ENCODE data around the gene ASCC1. TPM values are rescaled to one million over a fixed set of nuclear protein-coding genes. Genes with fewer than 3 reads are reported as not detected.
A peak's percentile ranks its signal among the peaks of the same experiment; 100 is the strongest.

The ASCC1 gene
- total and polyA plus RNA-seq, 8 donors = 5.4 to 26.0 (median 16.0) TPM

GRCh38 chr10:72068126-72068765 lies 147.8 kb downstream of the ASCC1 start:
- no peaks in the 10 kb centered on the region for H3K4me1 ChIP-seq
- no peak for TF ChIP-seq CTCF (IDR thresholded peaks at IDR 0.05)
- H3K27ac ChIP-seq = no peak overlapping the region
- no peak overlapping the region for H3K4me3 ChIP-seq
- FAIRE-seq = no peak
- peak in 1 of 6 donors; percentile 57 for DNase-seq
- no peak for ATAC-seq
- intact Hi-C loops (cut with DNase I) = no loop called here
- H3K9me3 ChIP-seq = no peaks in the 10 kb centered on the region
- no peaks in the 10 kb centered on the region for H3K36me3 ChIP-seq
- WGBS, 2 donors = 91 to 95% methylated on average over 11 of the region's 11 CpGs
- H3K27me3 ChIP-seq = no peaks in the 10 kb centered on the region

GRCh38 chr10:72067463-72068125 lies 148.5 kb downstream of the ASCC1 start:
- Histone ChIP-seq H3K9me3 (no peaks in the 10 kb centered on the region), H3K27me3 (no peaks in the 10 kb centered on the region), H3K36me3 (no peaks in the 10 kb centered on the region), H3K4me3 (no peak overlapping the region), H3K4me1 (no peaks in the 10 kb centered on the region), H3K27ac (no peak overlapping the region)
- no peak for TF ChIP-seq CTCF (IDR thresholded peaks at IDR 0.05)
- no peak for FAIRE-seq
- WGBS, 2 donors = 84 to 85% methylated on average over 13 of the region's 13 CpGs
- DNase-seq = no peak
- intact Hi-C loops (cut with DNase I) = no loop called here
- no peak for ATAC-seq

GRCh38 chr10:72066318-72067284 lies 149.5 kb downstream of the ASCC1 start:
- intact Hi-C loops (cut with DNase I) = no loop called here
- Histone ChIP-seq H3K27ac (no peak overlapping the region), H3K27me3 (no peaks in the 10 kb centered on the region), H3K9me3 (no peaks in the 10 kb centered on the region), H3K4me3 (no peak overlapping the region), H3K36me3 (no peaks in the 10 kb centered on the region), H3K4me1 (no peaks in the 10 kb centered on the region)
- no peak for ATAC-seq
- FAIRE-seq = no peak
- peak in 1 of 6 donors; percentile 28 for DNase-seq
- WGBS, 2 donors = 86 to 90% methylated on average over 18 of the region's 18 CpGs
- no peak for TF ChIP-seq CTCF (IDR thresholded peaks at IDR 0.05)

- Histone ChIP-seq H3K27ac (no peak overlapping the region), H3K27me3 (no peaks in the 10 kb centered on the region), H3K36me3 (no peaks in the 10 kb centered on the region), H3K4me1 (no peaks in the 10 kb centered on the region), H3K4me3 (no peak overlapping the region), H3K9me3 (no peaks in the 10 kb centered on the region)
- DNase-seq = no peak
- intact Hi-C loops (cut with DNase I) = no loop called here
- 68 to 69% methylated on average over 13 of the region's 13 CpGs for WGBS, 2 donors
- peak in 3 of 4 donors; percentile 11 to 63 (median 29) for ATAC-seq
- no peak for FAIRE-seq
- TF ChIP-seq CTCF (IDR thresholded peaks at IDR 0.05) = no peak
These were observed 150.5 kb downstream of the ASCC1 start for GRCh38 chr10:72065439-72066025.

Measured in pancreas (tissue), 10 donors.